B cell (primary cell): Measurements from ENCODE around the gene CHST8. TPM values are rescaled to one million over a fixed set of nuclear protein-coding genes. Genes with fewer than 3 reads are reported as not detected.

ENCODE experiments used
- ATAC-seq: fragments of 200-7000 bp; cut with Tn5 transposase; one replicate; pipeline ENCODE4 v1.10.0; 2021; ENCODE audit warnings: low read depth, mild to moderate bottlenecking, moderate number of reproducible peaks, moderate library complexity
- CTCF ChIA-PET: fragments of 350-600 bp; sonication (Branson Sonifier 250); formaldehyde crosslinking; loops from one replicate; lab custom pipeline; 2021; ENCODE audit warnings: antibody characterized with exemption, inconsistent platforms; lab: Charles Lee
- POLR2A ChIA-PET: fragments of 350-600 bp; sonication (Branson Sonifier 250); formaldehyde crosslinking; loops from one replicate; lab custom pipeline; 2021; ENCODE audit warnings: antibody characterized with exemption; lab: Charles Lee
- DNase-seq: peaks from one replicate; pipeline ENCODE4 v3.0.0; 2013
- H2AFZ ChIP-seq: 2 replicates; pipeline ENCODE4 v1.6.1; 2012; ENCODE audit warnings: mild to moderate bottlenecking, low read depth, low read length; ENCODE audit not compliant: insufficient read depth, poor library complexity, severe bottlenecking
- H3K27ac ChIP-seq, 2 donors: 1 replicate in 1 of 2; 2 replicates in 1 of 2; pipeline ENCODE4 v1.5.1; 2012 to 2013; ENCODE audit warnings: low read length in 2 of 2, mild to moderate bottlenecking in 2 of 2, moderate library complexity in 1 of 2
- H3K27me3 ChIP-seq, 4 experiments: fragments of 200-600 bp in 1 of 4; sonication (generic) in 1 of 4; replicated peaks in 1 of 4; 1 replicate in 2 of 4; 2 replicates in 2 of 4; pipeline versions ENCODE4 v1.6.1 to v1.7.0; 2013 to 2016; ENCODE audit warnings: low read length in 3 of 4, mild to moderate bottlenecking in 2 of 4, mixed read lengths in 1 of 4, moderate library complexity in 1 of 4; ENCODE audit not compliant: insufficient read depth in 4 of 4, control insufficient read depth in 3 of 4; ENCODE audit errors: control extremely low read depth in 1 of 4
- H3K36me3 ChIP-seq, 2 experiments: replicated peaks in 1 of 2; 1 replicate in 1 of 2; 2 replicates in 1 of 2; pipeline versions ENCODE4 v1.6.1 to v1.7.1; 2013; ENCODE audit warnings: low read length in 1 of 2; ENCODE audit not compliant: insufficient read depth in 2 of 2, control insufficient read depth in 1 of 2; ENCODE audit errors: control extremely low read depth in 1 of 2, extremely low read depth in 1 of 2
- H3K4me1 ChIP-seq, 2 donors: fragments of 200-600 bp in 1 of 2; sonication (generic) in 1 of 2; 1 replicate in 1 of 2; 2 replicates in 1 of 2; pipeline versions ENCODE4 v1.5.1 to v1.6.1; 2013 to 2017; ENCODE audit warnings: low read length in 2 of 2; ENCODE audit not compliant: control insufficient read depth in 2 of 2, insufficient read depth in 2 of 2
- H3K4me2 ChIP-seq: replicated peaks from 2 replicates; pipeline ENCODE3; 2012; ENCODE audit warnings: mild to moderate bottlenecking, low read depth, low read length; ENCODE audit not compliant: poor library complexity, severe bottlenecking
- H3K4me3 ChIP-seq, 5 experiments: fragments of 200-600 bp in 1 of 5; sonication (generic) in 1 of 5; 1 replicate in 3 of 5; 2 replicates in 2 of 5; pipeline versions ENCODE4 v1.5.1 to v1.7.0; 2011 to 2016; ENCODE audit warnings: low read length in 4 of 5, mild to moderate bottlenecking in 4 of 5, low read depth in 2 of 5, control low read depth in 1 of 5, moderate library complexity in 1 of 5; ENCODE audit not compliant: insufficient read depth in 1 of 5; ENCODE audit errors: control extremely low read depth in 1 of 5, extremely low read depth in 1 of 5
- H3K79me2 ChIP-seq: fragments of 200-600 bp; sonication (generic); one replicate; pipeline ENCODE4 v1.6.0; 2016; ENCODE audit warnings: low read length; ENCODE audit not compliant: control insufficient read depth, insufficient read depth
- H3K9ac ChIP-seq: fragments of 200-600 bp; sonication (generic); 2 replicates; pipeline ENCODE4 v1.6.1; 2017; ENCODE audit warnings: mild to moderate bottlenecking, low read length, moderate library complexity
- H3K9me3 ChIP-seq, 3 donors: one replicate each; pipeline versions ENCODE4 v1.6.1 to v1.7.1; 2013; ENCODE audit warnings: low read length in 2 of 3; ENCODE audit not compliant: control insufficient read depth in 2 of 3, insufficient read depth in 1 of 3; ENCODE audit errors: control extremely low read depth in 1 of 3
- H4K20me1 ChIP-seq: 2 replicates; pipeline ENCODE4 v1.6.0; 2012; ENCODE audit warnings: mild to moderate bottlenecking, low read length; ENCODE audit not compliant: insufficient read depth, control insufficient read depth, poor library complexity, severe bottlenecking
- H3K27ac Mint-ChIP-seq: one replicate; pipeline ENCODE4 v1.8.0; 2021; ENCODE audit warnings: mixed read lengths
- H3K27me3 Mint-ChIP-seq: one replicate; pipeline ENCODE4 v1.8.0; 2021; ENCODE audit warnings: mixed read lengths
- H3K4me1 Mint-ChIP-seq: one replicate; pipeline ENCODE4 v1.8.0; 2021; ENCODE audit warnings: mixed read lengths
- H3K4me3 Mint-ChIP-seq: one replicate; pipeline ENCODE4 v1.8.0; 2021; ENCODE audit warnings: mixed read lengths
- H3K9me3 Mint-ChIP-seq: one replicate; pipeline ENCODE4 v1.8.0; 2022; ENCODE audit warnings: mixed read lengths; ENCODE audit not compliant: insufficient read depth
- EZH2 ChIP-seq: IDR thresholded peaks from 2 replicates; pipeline ENCODE4 v1.6.1; 2012; ENCODE audit warnings: borderline replicate concordance, low read depth, mild to moderate bottlenecking, moderate library complexity, low read length; ENCODE audit not compliant: insufficient read depth, poor library complexity, severe bottlenecking
- WGBS: methylation state at CpG from one replicate; pipeline ENCODE4 v1.1.5; 2013; ENCODE audit warnings: missing lambda C conversion rate; ENCODE audit not compliant: insufficient coverage; 5-methylcytosine and 5-hydroxymethylcytosine counted together
- intact Hi-C: fragments of 100-400 bp; cut with micrococcal nuclease; formaldehyde crosslinking; loops from one replicate; pipeline ENCODE4 v1.10.0; 2022
- polyA plus RNA-seq: library from polyadenylated mRNA; depleted of rRNA; stranded (reverse); fragments of >200 nt; gene quantifications from 2 replicates; pipeline ENCODE4 v1.2.3, GENCODE V29; 2012
- total RNA-seq, 2 donors: library from RNA; stranded (reverse); fragments of 120-200 nt in 1 of 2; gene quantifications; 1 replicate in 1 of 2; 2 replicates in 1 of 2; pipeline versions ENCODE4 v1.2.3 to v1.2.4, GENCODE V29; 2013 to 2022
- TF ChIP-seq, protein P1 (sequence below): fragments of 200-600 bp; IDR thresholded peaks from one replicate; pipeline ENCODE4 v1.8.0; 2022; ENCODE audit warnings: antibody characterized with exemption, mild to moderate bottlenecking

The CHST8 gene
- total and polyA plus RNA-seq, 2 donors (not counting 1 experiment from before 2014, with no cell fraction given): not detected

DNA sequence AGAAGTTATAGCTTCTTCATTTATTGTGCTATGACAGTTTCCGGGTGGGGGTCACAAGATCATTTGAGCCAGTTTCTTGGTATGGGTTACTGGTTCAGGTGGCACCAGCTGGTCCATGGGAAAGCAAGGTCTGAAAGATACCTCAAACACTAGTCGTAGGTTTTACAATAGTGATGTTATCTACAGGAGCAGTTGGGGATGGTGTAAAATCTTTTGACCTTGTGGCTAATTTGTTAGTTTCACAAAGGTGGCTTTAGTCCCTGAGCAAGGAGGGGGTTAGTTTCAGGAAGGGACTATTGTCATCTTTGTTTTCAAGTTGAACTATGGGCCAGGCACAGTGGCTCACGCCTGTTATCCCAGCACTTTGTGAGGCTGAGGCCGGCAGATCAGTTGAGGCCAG lies 24.6 kb downstream of the CHST8 start:
- H3K9ac ChIP-seq: no peak overlapping the region
- H3K27ac ChIP-seq: no peak overlapping the region
- CTCF ChIA-PET: no interaction called here
- WGBS: 91% methylated on average over 4 of the region's 4 CpGs
- H3K27me3 ChIP-seq: no peaks in the 10 kb centered on the region
- no peaks in the 10 kb centered on the region for H3K4me1 Mint-ChIP-seq
- no peak overlapping the region for H3K4me3 Mint-ChIP-seq
- no peaks in the 10 kb centered on the region for H4K20me1 ChIP-seq
- no peaks in the 10 kb centered on the region for H3K9me3 ChIP-seq
- H3K4me3 ChIP-seq: no peak overlapping the region
- POLR2A ChIA-PET: no interaction called here
- no peak overlapping the region for H2AFZ ChIP-seq
- TF ChIP-seq, protein P1, sequence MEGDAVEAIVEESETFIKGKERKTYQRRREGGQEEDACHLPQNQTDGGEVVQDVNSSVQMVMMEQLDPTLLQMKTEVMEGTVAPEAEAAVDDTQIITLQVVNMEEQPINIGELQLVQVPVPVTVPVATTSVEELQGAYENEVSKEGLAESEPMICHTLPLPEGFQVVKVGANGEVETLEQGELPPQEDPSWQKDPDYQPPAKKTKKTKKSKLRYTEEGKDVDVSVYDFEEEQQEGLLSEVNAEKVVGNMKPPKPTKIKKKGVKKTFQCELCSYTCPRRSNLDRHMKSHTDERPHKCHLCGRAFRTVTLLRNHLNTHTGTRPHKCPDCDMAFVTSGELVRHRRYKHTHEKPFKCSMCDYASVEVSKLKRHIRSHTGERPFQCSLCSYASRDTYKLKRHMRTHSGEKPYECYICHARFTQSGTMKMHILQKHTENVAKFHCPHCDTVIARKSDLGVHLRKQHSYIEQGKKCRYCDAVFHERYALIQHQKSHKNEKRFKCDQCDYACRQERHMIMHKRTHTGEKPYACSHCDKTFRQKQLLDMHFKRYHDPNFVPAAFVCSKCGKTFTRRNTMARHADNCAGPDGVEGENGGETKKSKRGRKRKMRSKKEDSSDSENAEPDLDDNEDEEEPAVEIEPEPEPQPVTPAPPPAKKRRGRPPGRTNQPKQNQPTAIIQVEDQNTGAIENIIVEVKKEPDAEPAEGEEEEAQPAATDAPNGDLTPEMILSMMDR: no peak
- no peak for TF ChIP-seq EZH2
- peaks cover 12% of the 10 kb centered on the region for H3K27me3 Mint-ChIP-seq
- H3K36me3 ChIP-seq: no peaks in the 10 kb centered on the region
- ATAC-seq (no peak), DNase-seq (no peak)
- no peak overlapping the region for H3K4me2 ChIP-seq
- H3K27ac Mint-ChIP-seq: no peak overlapping the region
- no peaks in the 10 kb centered on the region for H3K79me2 ChIP-seq
- intact Hi-C loops: no loop called here
- H3K9me3 Mint-ChIP-seq: peaks cover 2% of the 10 kb centered on the region
- no peaks in the 10 kb centered on the region for H3K4me1 ChIP-seq

DNA sequence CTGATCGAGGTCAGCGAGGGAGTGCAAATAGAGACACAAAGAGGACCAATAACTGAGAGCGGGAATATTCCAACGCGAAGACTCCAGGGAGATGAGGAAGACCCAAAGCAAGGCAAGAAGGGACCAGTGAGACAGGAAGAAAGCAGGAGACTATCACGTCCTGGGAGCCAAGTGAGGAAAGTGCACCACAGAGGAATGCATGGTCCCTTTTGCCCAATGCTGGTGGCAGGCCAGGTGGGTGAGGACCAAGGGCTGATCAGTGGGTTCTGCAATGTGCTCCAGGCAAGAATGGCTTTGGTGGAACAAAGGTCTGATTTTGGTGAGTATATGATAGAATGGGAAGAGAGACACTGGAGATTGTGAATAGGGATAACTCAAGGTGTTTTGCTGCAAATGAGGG lies 25.4 kb downstream of the CHST8 start:
- H3K9me3 ChIP-seq: no peaks in the 10 kb centered on the region
- intact Hi-C loops: no loop called here
- H3K79me2 ChIP-seq: no peaks in the 10 kb centered on the region
- H3K4me2 ChIP-seq: no peak overlapping the region
- H3K4me1 ChIP-seq: no peaks in the 10 kb centered on the region
- H3K27ac ChIP-seq: no peak overlapping the region
- peaks cover 4% of the 10 kb centered on the region for H3K9me3 Mint-ChIP-seq
- H3K27me3 Mint-ChIP-seq: peaks cover 15% of the 10 kb centered on the region
- H3K4me3 ChIP-seq: no peak overlapping the region
- H3K4me1 Mint-ChIP-seq: no peaks in the 10 kb centered on the region
- WGBS: 85% methylated on average over 6 of the region's 6 CpGs
- no peaks in the 10 kb centered on the region for H4K20me1 ChIP-seq
- ATAC-seq (no peak), DNase-seq (no peak)
- no peak overlapping the region for H3K27ac Mint-ChIP-seq
- no peaks in the 10 kb centered on the region for H3K36me3 ChIP-seq
- no peak for TF ChIP-seq EZH2
- TF ChIP-seq, protein P1: no peak
- H3K9ac ChIP-seq: no peak overlapping the region
- no peak overlapping the region for H2AFZ ChIP-seq
- ChIA-PET CTCF (no interaction called here), POLR2A (no interaction called here)
- H3K27me3 ChIP-seq: no peaks in the 10 kb centered on the region
- H3K4me3 Mint-ChIP-seq: no peak overlapping the region
